ENCODE data around the gene P2RY6.

Gene P2RY6

GRCh38 chr11:73334384-73335203, 62.5 kb downstream of the P2RY6 start:
- DNase-seq (ENCODE audit: low spot score), result no peak

- DNase-seq (ENCODE audit: low spot score), result peak; percentile 83
Measured at GRCh38 chr11:73335204-73335923, 63.2 kb downstream of the P2RY6 start.

GRCh38 chr11:73337846-73338245, 65.7 kb downstream of the P2RY6 start:
- DNase-seq (ENCODE audit: low spot score), result no peak

GRCh38 chr11:73338279-73338678, 66.1 kb downstream of the P2RY6 start:
- DNase-seq (ENCODE audit: low spot score), result no peak

GRCh38 chr11:73340164-73340563, 68.0 kb downstream of the P2RY6 start:
- DNase-seq (ENCODE audit: low spot score), result no peak

GRCh38 chr11:73342633-73343032, 70.5 kb downstream of the P2RY6 start:
- no peak for DNase-seq (ENCODE audit: low spot score)

- DNase-seq (ENCODE audit: low spot score), result no peak
Measured at GRCh38 chr11:73343076-73343873, 71.1 kb downstream of the P2RY6 start.

- no peak for DNase-seq (ENCODE audit: low spot score)
Measured at GRCh38 chr11:73344191-73344607, 72.1 kb downstream of the P2RY6 start.

GRCh38 chr11:73345481-73346160, 73.5 kb downstream of the P2RY6 start:
- DNase-seq (ENCODE audit: low spot score), result no peak

GRCh38 chr11:73346186-73346935, 74.2 kb downstream of the P2RY6 start:
- no peak for DNase-seq (ENCODE audit: low spot score)

- DNase-seq (ENCODE audit: low spot score), result no peak
Measured at GRCh38 chr11:73347067-73347466, 74.9 kb downstream of the P2RY6 start.

All from D341Med (cell line).